Left ventricle myocardium inferior (tissue), 1 donor: ENCODE data around the gene KLHL7. TPM values are rescaled to one million over a fixed set of nuclear protein-coding genes. Genes with fewer than 3 reads are reported as not detected.

Source experiments
- DNase-seq: peaks from one replicate; pipeline ENCODE4 v3.0.0-alpha.2; 2020
- H3K27ac ChIP-seq: fragments of 200-600 bp; replicated peaks from 2 replicates; pipeline ENCODE4 v1.8.0; 2021
- H3K27me3 ChIP-seq: fragments of 200-600 bp; 2 replicates; pipeline ENCODE4 v1.8.0; 2021; ENCODE audit warnings: low read depth
- H3K36me3 ChIP-seq: fragments of 200-600 bp; 2 replicates; pipeline ENCODE4 v1.8.0; 2021
- H3K4me1 ChIP-seq: fragments of 200-600 bp; 2 replicates; pipeline ENCODE4 v1.8.0; 2021
- H3K4me3 ChIP-seq: fragments of 200-600 bp; 2 replicates; pipeline ENCODE4 v1.8.0; 2021; ENCODE audit warnings: mild to moderate bottlenecking, moderate library complexity
- H3K9me3 ChIP-seq: fragments of 200-600 bp; replicated peaks from 2 replicates; pipeline ENCODE4 v1.8.0; 2021
- intact Hi-C: fragments of 100-400 bp; cut with micrococcal nuclease; formaldehyde crosslinking; loops from one replicate; pipeline ENCODE4 v1.11.0; 2022
- total RNA-seq: library from RNA; stranded (reverse); fragmentation: NEBNext Ultra II Directional; extraction: Animal tissue kit (Norgen Biotek cat#: 25700); gene quantifications from one replicate; pipeline ENCODE4 v1.2.1, GENCODE V29; 2021
- TF ChIP-seq, protein P1 (sequence below): fragments of 200-600 bp; IDR thresholded peaks from 2 replicates; pipeline ENCODE4 v1.8.0; 2021; ENCODE audit warnings: antibody characterized with exemption, mild to moderate bottlenecking, borderline replicate concordance
- donor health status: DM: no; HTN: yes; CAD: no; lungs with severe emphysema.

Gene KLHL7
- total RNA-seq, 1 donor from 2014 or later: 150 TPM

DNA sequence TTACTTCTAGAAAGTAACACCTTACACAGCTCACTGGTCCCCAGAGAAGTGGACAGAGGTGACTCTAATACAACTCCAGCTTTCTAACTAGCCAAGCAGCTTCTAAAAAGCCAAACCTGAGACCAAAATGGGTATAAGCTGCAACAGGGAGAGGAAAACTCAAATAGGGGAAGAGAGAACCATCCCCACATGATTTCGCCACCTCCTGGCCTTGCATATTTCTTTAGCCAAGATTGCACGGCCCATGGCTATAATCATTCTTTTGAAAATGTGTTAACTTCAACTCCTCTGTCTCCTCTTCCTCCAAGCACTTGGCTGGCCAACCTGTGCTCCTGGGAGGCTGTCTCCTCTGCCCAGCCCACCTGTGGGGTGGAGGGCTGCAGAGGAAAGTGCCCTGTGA is 104.9 kb downstream of the KLHL7 start:
- TF ChIP-seq, protein P1, sequence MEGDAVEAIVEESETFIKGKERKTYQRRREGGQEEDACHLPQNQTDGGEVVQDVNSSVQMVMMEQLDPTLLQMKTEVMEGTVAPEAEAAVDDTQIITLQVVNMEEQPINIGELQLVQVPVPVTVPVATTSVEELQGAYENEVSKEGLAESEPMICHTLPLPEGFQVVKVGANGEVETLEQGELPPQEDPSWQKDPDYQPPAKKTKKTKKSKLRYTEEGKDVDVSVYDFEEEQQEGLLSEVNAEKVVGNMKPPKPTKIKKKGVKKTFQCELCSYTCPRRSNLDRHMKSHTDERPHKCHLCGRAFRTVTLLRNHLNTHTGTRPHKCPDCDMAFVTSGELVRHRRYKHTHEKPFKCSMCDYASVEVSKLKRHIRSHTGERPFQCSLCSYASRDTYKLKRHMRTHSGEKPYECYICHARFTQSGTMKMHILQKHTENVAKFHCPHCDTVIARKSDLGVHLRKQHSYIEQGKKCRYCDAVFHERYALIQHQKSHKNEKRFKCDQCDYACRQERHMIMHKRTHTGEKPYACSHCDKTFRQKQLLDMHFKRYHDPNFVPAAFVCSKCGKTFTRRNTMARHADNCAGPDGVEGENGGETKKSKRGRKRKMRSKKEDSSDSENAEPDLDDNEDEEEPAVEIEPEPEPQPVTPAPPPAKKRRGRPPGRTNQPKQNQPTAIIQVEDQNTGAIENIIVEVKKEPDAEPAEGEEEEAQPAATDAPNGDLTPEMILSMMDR: no peak
- DNase-seq: no peak
- no peaks in the 10 kb centered on the region for H3K27me3 ChIP-seq
- no peak overlapping the region for H3K4me3 ChIP-seq
- intact Hi-C loops: no loop called here
- H3K27ac ChIP-seq: no peak overlapping the region
- H3K9me3 ChIP-seq: no peaks in the 10 kb centered on the region
- no peaks in the 10 kb centered on the region for H3K4me1 ChIP-seq
- H3K36me3 ChIP-seq: no peaks in the 10 kb centered on the region

DNA sequence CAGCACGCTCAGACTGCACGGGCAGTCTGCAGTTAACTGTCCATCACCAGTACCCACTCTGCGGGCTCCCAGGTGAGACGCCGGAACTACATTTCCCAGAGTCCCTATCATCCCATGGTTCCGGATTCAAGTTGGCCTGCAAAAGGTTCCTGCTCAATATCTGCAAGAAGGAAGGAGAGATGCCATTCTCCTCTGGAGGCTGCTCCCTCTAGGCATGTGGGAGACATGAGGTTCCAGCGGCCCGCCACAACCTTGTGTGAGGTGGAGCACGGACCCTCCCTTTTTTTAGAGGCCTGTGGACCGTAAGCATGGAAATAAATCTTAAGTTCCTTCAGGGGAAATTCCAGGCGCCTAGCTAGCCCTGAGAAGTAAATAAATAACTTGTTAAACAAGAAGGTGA is 106.0 kb downstream of the KLHL7 start:
- intact Hi-C loops: no loop called here
- H3K36me3 ChIP-seq: no peaks in the 10 kb centered on the region
- DNase-seq: no peak
- H3K27me3 ChIP-seq: no peaks in the 10 kb centered on the region
- TF ChIP-seq, protein P1: no peak
- no peak overlapping the region for H3K27ac ChIP-seq
- peaks cover 3% of the 10 kb centered on the region for H3K4me1 ChIP-seq
- no peaks in the 10 kb centered on the region for H3K9me3 ChIP-seq
- no peak overlapping the region for H3K4me3 ChIP-seq

DNA sequence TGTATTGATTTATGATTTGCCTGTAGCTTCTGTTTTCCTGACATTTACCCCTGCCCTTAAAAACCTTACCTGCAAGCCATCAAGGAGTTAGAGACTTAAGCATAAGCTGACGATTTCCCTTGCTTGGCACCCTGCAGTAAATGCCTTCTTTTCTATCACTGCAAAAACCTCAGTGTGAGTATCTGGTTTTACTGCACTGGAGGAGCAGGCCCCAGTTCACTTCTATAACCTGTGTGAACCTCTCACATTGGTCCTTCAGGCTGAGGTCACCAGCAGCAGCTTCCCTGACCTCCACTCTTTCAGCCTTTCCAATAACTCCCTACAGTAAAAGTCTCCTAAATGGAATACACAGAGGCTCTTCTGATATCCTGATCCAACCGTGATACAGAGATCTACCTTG is 106.8 kb downstream of the KLHL7 start:
- no peak overlapping the region for H3K27ac ChIP-seq
- no peak for DNase-seq
- no peaks in the 10 kb centered on the region for H3K27me3 ChIP-seq
- H3K36me3 ChIP-seq: no peaks in the 10 kb centered on the region
- no peak overlapping the region for H3K4me3 ChIP-seq
- H3K4me1 ChIP-seq: peaks cover 8% of the 10 kb centered on the region
- TF ChIP-seq, protein P1: no peak
- H3K9me3 ChIP-seq: no peaks in the 10 kb centered on the region
- intact Hi-C loops: no loop called here

DNA sequence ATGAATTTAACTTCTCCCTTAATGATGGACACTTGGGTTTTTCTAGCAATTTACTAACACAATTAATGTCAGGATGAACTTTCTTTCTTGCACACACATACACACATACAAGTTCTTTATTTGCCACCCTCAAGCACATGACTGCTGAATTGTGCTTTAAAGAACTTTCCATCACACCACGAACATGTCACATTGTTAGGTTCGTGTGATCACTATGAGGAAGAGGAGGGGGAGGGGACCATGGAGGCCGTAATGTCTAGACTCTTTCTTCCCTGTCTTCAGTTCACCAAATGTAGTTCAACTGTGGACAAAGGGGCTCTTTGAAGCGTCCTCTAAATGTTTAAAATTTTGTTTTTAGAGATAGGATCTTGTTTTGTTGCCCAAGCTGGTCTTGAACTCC is 107.3 kb downstream of the KLHL7 start:
- H3K27me3 ChIP-seq: no peaks in the 10 kb centered on the region
- H3K27ac ChIP-seq: no peak overlapping the region
- H3K4me3 ChIP-seq: no peak overlapping the region
- DNase-seq: no peak
- intact Hi-C loops: no loop called here
- H3K4me1 ChIP-seq: peaks cover 8% of the 10 kb centered on the region
- TF ChIP-seq, protein P1: no peak
- no peaks in the 10 kb centered on the region for H3K9me3 ChIP-seq
- no peaks in the 10 kb centered on the region for H3K36me3 ChIP-seq

DNA sequence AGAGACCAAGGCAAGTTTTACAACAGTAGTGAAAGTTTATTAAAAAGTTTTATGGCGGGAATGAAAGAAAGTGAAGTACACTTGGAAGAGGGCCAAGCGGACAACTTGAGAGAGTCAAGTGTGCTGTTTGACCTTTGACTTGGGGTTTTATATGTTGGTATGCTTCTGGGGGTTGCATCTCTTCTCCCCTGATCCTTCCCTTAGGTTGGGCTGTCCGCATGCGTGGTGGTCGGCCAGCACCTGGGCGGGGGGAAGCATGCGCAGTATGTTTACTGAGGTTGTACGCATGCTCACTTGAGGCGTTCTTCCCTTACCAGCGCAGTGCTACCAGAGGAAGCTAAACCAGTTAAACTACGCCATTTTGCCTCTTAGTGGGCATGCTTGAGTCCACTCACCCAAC is 108.2 kb downstream of the KLHL7 start:
- DNase-seq: no peak
- intact Hi-C loops: no loop called here
- Histone ChIP-seq H3K4me1 (peaks cover 8% of the 10 kb centered on the region), H3K36me3 (no peaks in the 10 kb centered on the region), H3K4me3 (no peak overlapping the region), H3K27ac (no peak overlapping the region), H3K27me3 (no peaks in the 10 kb centered on the region), H3K9me3 (no peaks in the 10 kb centered on the region)
- TF ChIP-seq, protein P1: no peak

DNA sequence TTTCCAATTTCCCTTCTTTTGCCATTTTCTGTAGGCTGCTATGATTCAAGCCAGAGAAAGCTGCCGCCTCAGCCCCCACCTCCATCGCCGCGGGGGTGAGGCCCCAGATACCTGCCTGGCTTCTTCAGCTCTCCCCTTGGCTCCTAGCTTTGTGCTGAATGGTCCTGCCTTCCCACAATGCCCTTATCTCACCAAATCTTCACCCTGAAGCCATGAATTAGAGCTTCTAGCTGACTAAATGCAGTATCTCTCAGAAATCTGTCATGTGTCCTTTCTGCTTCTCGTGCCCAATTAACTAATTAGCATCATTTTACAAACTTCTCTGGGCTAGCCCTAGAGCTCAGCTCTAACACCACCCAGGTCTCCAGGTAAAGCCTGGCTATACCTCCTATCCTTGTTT is 108.8 kb downstream of the KLHL7 start:
- intact Hi-C loops: no loop called here
- no peak overlapping the region for H3K27ac ChIP-seq
- DNase-seq: no peak
- H3K9me3 ChIP-seq: no peaks in the 10 kb centered on the region
- H3K4me1 ChIP-seq: peaks cover 8% of the 10 kb centered on the region
- H3K36me3 ChIP-seq: no peaks in the 10 kb centered on the region
- H3K4me3 ChIP-seq: no peak overlapping the region
- H3K27me3 ChIP-seq: no peaks in the 10 kb centered on the region
- TF ChIP-seq, protein P1: no peak
